Aorta (tissue), 5 donors: ENCODE data around the gene MC2R. TPM values are rescaled to one million over a fixed set of nuclear protein-coding genes. Genes with fewer than 3 reads are reported as not detected.

Source experiments
- ATAC-seq: fragments of 200-7000 bp; cut with Tn5 transposase; one replicate; pipeline ENCODE4 v1.9.1; 2022; ENCODE audit warnings: moderate library complexity; ENCODE audit not compliant: low FRiP score
- DNase-seq, 2 donors: peaks; one replicate each; pipeline ENCODE4 v3.0.0-alpha.2; 2020
- H3K27ac ChIP-seq, 2 donors: one replicate each; pipeline ENCODE4 v1.5.1; 2013; ENCODE audit warnings: low read length in 2 of 2, mild to moderate bottlenecking in 2 of 2, moderate library complexity in 2 of 2, control low read depth in 1 of 2, inconsistent platforms in 1 of 2, low read depth in 1 of 2
- H3K27me3 ChIP-seq, 2 donors: one replicate each; pipeline ENCODE4 v1.6.1; 2013; ENCODE audit warnings: control low read depth in 1 of 2, low read length in 1 of 2, mild to moderate bottlenecking in 1 of 2, moderate library complexity in 1 of 2; ENCODE audit not compliant: insufficient read depth in 2 of 2, control insufficient read depth in 1 of 2
- H3K36me3 ChIP-seq, 2 donors: one replicate each; pipeline ENCODE4 v1.6.1; 2013; ENCODE audit warnings: control low read depth in 1 of 2, low read length in 1 of 2, mild to moderate bottlenecking in 1 of 2; ENCODE audit not compliant: insufficient read depth in 2 of 2, control insufficient read depth in 1 of 2
- H3K4me1 ChIP-seq, 2 donors: one replicate each; pipeline ENCODE4 v1.6.1; 2013; ENCODE audit warnings: low read length in 2 of 2, control low read depth in 1 of 2, mild to moderate bottlenecking in 1 of 2, moderate library complexity in 1 of 2; ENCODE audit not compliant: insufficient read depth in 2 of 2, control insufficient read depth in 1 of 2
- H3K4me3 ChIP-seq, 2 donors: one replicate each; pipeline ENCODE4 v1.5.1; 2013; ENCODE audit warnings: low read length in 2 of 2, control low read depth in 1 of 2, mild to moderate bottlenecking in 1 of 2
- H3K9me3 ChIP-seq: one replicate; pipeline ENCODE4 v1.6.1; 2013; ENCODE audit warnings: mild to moderate bottlenecking, low read length; ENCODE audit not compliant: control insufficient read depth
- WGBS, 2 donors: extraction: QIAGEN DNeasy Blood & Tissue Kit; methylation state at CpG; one replicate each; pipeline ENCODE4 v1.1.7; 2013; 5-methylcytosine and 5-hydroxymethylcytosine counted together
- intact Hi-C, 2 donors: fragments of 100-400 bp; cut with DNase I; formaldehyde crosslinking; loops; one replicate each; pipeline versions ENCODE4 v1.14.2 to v1.15.0; 2022
- long read RNA-seq, 2 donors: library from polyadenylated mRNA; unstranded; transcript quantifications; one replicate each; pipeline ENCODE4 v2.0.0, GENCODE V29; 2020 to 2021
- polyA plus RNA-seq, 2 donors: library from polyadenylated mRNA; stranded (reverse); fragments of 200-250 nt; gene quantifications; one replicate each; pipeline ENCODE4 v1.2.3, GENCODE V29; 2013
- total RNA-seq, 2 donors: library from RNA; stranded (reverse); fragmentation: NEBNext Ultra II Directional; extraction: Animal tissue kit (Norgen Biotek cat#: 25700); gene quantifications; one replicate each; pipeline ENCODE4 v1.2.1, GENCODE V29; 2021
- donor health status: healthy with polysubstance abuse.
- donor health status: Bipolar disorder and iron deficiency.
- donor health status: DM: no; HTN: no; CAD: no.
- donor health status: DM: no; HTN: no; CAD: no.
- donor health status: DM: yes; HTN: yes; CAD: no.

MC2R gene
- total RNA-seq (not detected), polyA plus RNA-seq (not detected)
- long read RNA-seq, donor 1 = 0 reads
- long read RNA-seq, donor 2 = 0 reads

DNA sequence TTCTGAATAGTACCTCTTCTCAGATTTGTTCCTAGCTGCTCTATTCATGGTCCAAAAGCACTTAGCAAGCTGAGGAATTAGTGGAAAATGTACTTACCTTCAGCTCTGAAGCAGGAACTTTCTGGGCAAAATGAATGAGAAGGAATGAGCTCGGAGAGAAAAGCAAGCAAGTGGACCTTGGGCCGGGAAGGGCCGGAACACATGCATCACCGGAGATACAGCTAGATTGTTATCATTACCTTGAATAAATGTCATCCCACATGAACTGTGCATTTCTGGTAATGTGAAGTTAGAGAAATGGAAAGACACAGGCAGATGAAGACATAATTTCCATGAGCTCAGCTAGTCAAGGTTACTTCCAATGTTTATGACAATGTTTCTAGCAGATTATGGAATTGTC lies at the start of gene MC2R:
Gene MC2R (minus strand): TSS at position 146 of the 400 bp plus-strand sequence. CDS start 30,018 bp downstream, outside the sequence.
- Histone ChIP-seq H3K4me3 (no peak within 1 kb of the TSS), H3K4me1 (no peaks in the 10 kb centered on the region), H3K9me3 (peaks cover 1% of the 10 kb centered on the region), H3K27me3 (no peaks in the 10 kb centered on the region), H3K36me3 (no peaks in the 10 kb centered on the region), H3K27ac (no peak within 1 kb of the TSS)
- WGBS, 2 donors = 47 to 58% methylated on average over 4 of the region's 4 CpGs
- intact Hi-C loops = no loop called here
- ATAC-seq = no peak
- DNase-seq = no peak

DNA sequence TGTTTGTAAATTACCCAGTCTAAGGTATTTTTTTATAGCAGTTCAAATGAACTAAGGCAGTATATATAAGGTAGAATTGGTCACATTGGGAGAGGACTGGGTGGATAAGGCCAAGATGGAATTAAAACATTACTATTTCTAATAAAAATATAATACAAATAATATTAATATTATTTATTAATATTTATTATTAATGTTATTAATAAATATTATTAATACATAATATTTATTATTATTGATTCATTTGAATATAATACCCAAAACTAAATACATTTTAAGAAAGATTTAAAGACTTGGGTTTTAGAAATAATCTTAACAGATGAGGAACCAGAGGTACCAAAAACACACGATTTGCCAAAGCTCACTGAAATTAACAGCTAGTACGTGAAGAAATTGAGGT lies 30.5 kb upstream of the MC2R start:
- H3K4me1 ChIP-seq = no peaks in the 10 kb centered on the region
- no peak overlapping the region for H3K4me3 ChIP-seq
- peaks cover 1% of the 10 kb centered on the region for H3K9me3 ChIP-seq
- no peak for ATAC-seq
- intact Hi-C loops = loop anchor here in 1 of 2 donors (2.0 kb wide), 1 partner anchor 47 kb away; no protein-coding TSS in a partner anchor
- H3K27me3 ChIP-seq = no peaks in the 10 kb centered on the region
- H3K27ac ChIP-seq = no peak overlapping the region
- H3K36me3 ChIP-seq = no peaks in the 10 kb centered on the region
- DNase-seq = no peak
- WGBS, 2 donors = 86 to 90% methylated on average over 2 of the region's 2 CpGs

DNA sequence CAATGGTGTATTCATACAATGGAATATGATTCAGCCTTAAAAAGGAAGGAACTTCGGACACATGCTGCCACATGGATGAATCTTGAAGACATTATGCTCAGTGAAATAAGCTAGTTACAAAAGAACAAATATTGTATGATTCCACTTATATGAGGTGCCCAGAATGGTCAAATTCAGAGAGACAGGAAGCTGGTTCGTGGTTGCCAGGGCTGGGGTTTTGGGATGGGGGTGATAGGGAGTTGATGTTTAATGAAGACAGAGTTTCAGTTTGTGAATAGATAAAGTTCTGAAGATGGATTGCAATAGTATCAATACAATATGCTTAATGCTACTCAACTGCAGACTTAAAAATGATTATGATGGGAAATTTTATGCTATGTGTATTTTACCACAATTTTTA lies 28.0 kb upstream of the MC2R start:
- 67% methylated on average over 2 of the region's 2 CpGs for WGBS, 2 donors
- DNase-seq (no peak), ATAC-seq (no peak)
- Histone ChIP-seq H3K27ac (no peak overlapping the region), H3K4me3 (no peak overlapping the region), H3K36me3 (no peaks in the 10 kb centered on the region), H3K4me1 (no peaks in the 10 kb centered on the region), H3K27me3 (no peaks in the 10 kb centered on the region), H3K9me3 (peaks cover 1% of the 10 kb centered on the region)
- intact Hi-C loops = no loop called here

DNA sequence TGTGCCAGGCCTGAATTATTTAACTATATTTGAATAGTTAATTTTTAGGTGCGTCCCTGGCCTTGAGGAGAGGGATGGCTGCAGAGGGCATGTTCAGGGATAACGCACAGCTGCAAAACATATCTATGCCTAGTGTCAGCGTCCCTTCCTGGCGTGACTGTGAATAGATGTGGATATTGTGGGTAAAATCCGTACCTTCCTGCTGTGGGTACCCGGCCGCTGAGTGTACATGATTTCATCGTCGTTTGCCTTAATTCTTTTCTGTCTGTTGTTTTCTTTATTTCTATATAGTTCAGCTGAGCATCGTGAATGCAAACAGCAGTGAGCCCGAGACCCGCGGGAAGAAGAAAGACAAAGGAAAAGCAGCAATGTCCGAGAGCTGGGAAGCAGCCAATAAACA lies 25.0 kb upstream of the MC2R start:
- WGBS, 2 donors = 88 to 90% methylated on average over 14 of the region's 14 CpGs
- ATAC-seq = no peak
- H3K4me3 ChIP-seq = no peak overlapping the region

DNA sequence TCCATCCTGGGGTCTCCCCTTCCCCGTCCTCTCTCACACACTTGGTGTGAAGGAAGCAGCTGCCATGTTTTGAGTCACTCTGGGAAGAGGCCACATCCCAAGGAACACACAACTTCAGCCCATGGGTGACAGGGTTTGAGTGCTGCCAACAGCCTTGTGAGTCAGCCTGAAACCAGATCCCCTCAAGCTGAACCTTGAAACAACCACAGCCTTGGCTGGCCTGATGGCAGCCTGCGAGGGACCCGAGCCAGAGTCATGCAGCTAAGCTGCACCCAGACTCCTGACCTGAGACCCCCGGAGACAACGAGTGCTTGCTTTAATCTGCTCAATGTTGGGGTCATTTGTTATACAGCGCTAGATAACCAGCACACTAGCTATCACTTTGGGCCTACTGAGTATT lies 19.3 kb upstream of the MC2R start:
- Histone ChIP-seq H3K36me3 (no peaks in the 10 kb centered on the region), H3K27ac (no peak overlapping the region), H3K4me1 (no peaks in the 10 kb centered on the region), H3K9me3 (peaks cover 2% of the 10 kb centered on the region), H3K27me3 (no peaks in the 10 kb centered on the region), H3K4me3 (no peak overlapping the region)
- intact Hi-C loops = no loop called here
- DNase-seq (no peak), ATAC-seq (no peak)
- WGBS, 2 donors = 88% methylated on average over 6 of the region's 6 CpGs

More for the DNA sequence above, 25.0 kb upstream of the MC2R start:
- H3K27ac ChIP-seq = no peak overlapping the region
- H3K36me3 ChIP-seq = no peaks in the 10 kb centered on the region
- no peak for DNase-seq
- H3K4me1 ChIP-seq = no peaks in the 10 kb centered on the region
- no peaks in the 10 kb centered on the region for H3K27me3 ChIP-seq
- no peaks in the 10 kb centered on the region for H3K9me3 ChIP-seq
- intact Hi-C loops = no loop called here

DNA sequence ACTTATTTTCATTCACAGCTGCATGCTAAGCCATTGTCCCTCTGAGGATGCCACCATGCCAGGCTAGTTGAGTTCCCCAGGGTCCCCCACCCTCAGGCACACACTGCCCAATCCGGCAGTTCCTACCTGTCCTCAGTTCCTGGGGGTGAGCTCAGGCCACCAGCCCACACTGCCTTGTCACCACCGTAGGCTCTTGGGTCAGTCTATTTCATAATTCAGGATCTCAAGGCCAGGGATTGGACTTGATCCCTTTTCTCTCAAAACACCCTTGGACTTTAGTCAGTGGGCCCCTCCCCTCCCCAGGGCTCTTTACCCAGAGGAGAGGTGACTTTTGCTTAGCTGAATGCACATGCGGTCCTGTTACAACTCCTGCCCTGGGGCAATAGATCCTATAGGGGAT lies 18.7 kb upstream of the MC2R start:
- ATAC-seq (no peak), DNase-seq (no peak)
- 80% methylated on average over 3 of the region's 3 CpGs for WGBS, 2 donors
- Histone ChIP-seq H3K36me3 (no peaks in the 10 kb centered on the region), H3K4me3 (no peak overlapping the region), H3K4me1 (no peaks in the 10 kb centered on the region), H3K27me3 (no peaks in the 10 kb centered on the region), H3K9me3 (peaks cover 5% of the 10 kb centered on the region), H3K27ac (no peak overlapping the region)
- intact Hi-C loops = no loop called here

DNA sequence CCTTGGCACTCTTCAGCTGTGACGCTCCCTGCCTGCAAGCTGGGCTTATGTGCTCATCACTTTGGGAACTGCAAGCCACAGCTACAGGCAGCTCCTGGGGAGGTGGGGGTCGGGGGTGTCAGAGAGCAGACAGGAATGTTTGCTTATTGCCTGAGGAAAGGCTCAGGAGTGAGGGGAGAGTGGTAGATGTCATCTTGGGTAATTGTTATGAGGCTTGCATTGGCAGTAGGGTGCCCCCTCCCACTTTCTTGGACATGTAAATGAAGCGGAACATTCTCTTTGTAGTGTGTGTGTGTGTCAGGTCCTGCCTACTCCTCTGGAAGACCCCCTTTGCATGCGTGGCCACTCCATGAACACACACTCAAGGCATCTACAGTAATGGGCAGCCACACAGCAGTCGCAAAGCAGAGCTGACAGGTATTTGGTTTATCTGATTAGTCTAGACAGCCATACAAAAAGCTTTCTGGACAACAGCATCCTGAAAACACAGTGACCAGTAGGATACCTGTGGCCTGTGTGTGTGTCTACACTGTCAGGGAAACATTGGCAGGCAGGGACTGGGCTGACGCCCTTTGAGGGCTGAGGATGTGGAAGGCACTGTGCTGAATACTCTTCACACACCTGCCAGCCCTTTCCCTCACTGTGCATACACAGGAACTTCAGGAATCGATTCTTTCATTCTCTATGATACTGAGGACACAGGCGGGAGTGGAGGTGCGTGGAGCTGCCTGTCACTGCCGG lies 17.1 kb upstream of the MC2R start:
- H3K27me3 ChIP-seq = no peaks in the 10 kb centered on the region
- 64 to 65% methylated on average over 10 of the region's 10 CpGs for WGBS, 2 donors
- H3K4me3 ChIP-seq = no peak overlapping the region
- intact Hi-C loops = no loop called here
- H3K4me1 ChIP-seq = no peaks in the 10 kb centered on the region
- ATAC-seq (no peak), DNase-seq (no peak)
- peaks cover 5% of the 10 kb centered on the region for H3K9me3 ChIP-seq
- no peak overlapping the region for H3K27ac ChIP-seq
- no peaks in the 10 kb centered on the region for H3K36me3 ChIP-seq

DNA sequence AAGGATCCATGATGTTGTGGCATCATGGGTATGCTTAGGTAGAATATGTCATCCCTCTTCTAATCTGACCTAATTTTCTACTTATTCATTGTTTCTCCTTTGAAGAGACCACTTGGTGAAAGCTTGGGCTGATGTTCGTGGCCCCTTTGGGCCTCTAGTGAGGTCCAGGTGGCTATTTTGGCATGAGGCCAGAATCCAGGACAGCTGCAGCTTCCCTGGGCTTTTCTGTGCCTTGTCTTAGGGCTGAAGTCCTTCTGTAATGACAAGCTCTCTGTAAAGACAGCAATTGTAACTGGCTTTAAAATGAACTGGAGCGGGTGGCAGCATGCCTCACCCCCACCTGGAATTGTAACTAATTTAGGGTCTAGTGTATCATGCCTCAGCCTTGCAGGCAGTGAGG lies 15.6 kb upstream of the MC2R start:
- Histone ChIP-seq H3K27me3 (no peaks in the 10 kb centered on the region), H3K9me3 (peaks cover 5% of the 10 kb centered on the region), H3K36me3 (no peaks in the 10 kb centered on the region), H3K4me3 (no peak overlapping the region), H3K4me1 (no peaks in the 10 kb centered on the region), H3K27ac (no peak overlapping the region)
- no peak for ATAC-seq
- 76% methylated on average over 2 of the region's 2 CpGs for WGBS, 2 donors
- DNase-seq = no peak
- intact Hi-C loops = no loop called here

DNA sequence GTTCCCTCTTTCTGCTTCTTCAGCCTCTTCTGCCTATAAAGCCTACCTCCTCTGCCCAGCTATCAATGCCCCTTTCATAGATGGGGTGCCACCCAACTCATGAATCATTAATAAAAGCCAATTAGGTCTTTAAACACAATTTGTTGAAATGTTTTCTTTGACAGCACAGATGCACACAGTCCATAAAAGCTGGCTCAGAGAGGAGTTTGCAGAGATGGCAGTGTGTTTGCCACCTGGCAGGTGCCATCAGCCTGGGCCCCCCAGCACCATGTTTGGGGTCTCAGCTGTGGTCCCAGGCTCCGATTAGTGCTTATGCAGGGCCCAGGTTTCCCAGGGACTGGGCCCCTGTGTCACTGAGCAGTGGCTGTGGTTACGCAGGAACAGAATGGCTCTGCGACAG lies 7.9 kb upstream of the MC2R start:
- Histone ChIP-seq H3K27ac (no peak overlapping the region), H3K4me1 (no peaks in the 10 kb centered on the region), H3K27me3 (no peaks in the 10 kb centered on the region), H3K36me3 (no peaks in the 10 kb centered on the region), H3K4me3 (no peak overlapping the region), H3K9me3 (peaks cover 1% of the 10 kb centered on the region)
- 82 to 84% methylated on average over 3 of the region's 3 CpGs for WGBS, 2 donors
- ATAC-seq (no peak), DNase-seq (no peak)
- intact Hi-C loops = no loop called here
